GM12865 (cell line): ENCODE results near the gene MRPL16.
"Not testable (repeated sequence)": the region's sequence is repeated elsewhere in the genome, so short reads cannot be mapped to it uniquely, and the experiment has no call there.

ENCODE experiments used
- DNase-seq: peaks from one replicate; pipeline ENCODE4 v3.0.0; 2010; ENCODE audit warnings: low read depth
- H3K4me3 ChIP-seq: 2 replicates; pipeline ENCODE4 v1.5.1; 2011; ENCODE audit warnings: mild to moderate bottlenecking, low read depth, low read length, control low read depth
- TF ChIP-seq, protein P1 (sequence below): IDR thresholded peaks from 2 replicates; pipeline ENCODE4 v1.5.1; 2011; ENCODE audit warnings: low read length, control low read depth, low read depth, inconsistent platforms; ENCODE audit not compliant: insufficient read depth; ENCODE audit errors: missing control alignments

Gene MRPL16

DNA sequence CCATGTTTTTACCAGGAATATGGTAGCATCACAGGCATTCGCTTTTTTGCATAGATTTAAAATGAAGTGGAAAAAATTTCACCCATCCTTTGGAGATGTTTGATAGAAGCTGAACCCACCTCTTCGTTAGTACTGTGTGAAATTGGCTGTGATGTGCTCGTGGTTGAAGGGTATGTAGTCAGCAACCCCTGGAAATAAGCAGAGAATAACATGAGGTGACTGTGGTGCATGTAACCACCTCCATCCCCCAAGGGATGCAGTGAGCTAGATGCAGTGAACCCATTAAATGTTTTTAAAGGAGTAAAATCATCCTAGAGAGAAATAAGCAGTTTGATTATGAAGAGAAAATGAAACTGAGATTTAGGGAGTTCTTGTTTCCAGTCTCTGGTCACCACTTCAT is 18.8 kb upstream of the MRPL16 start:
- H3K4me3 ChIP-seq = no peak overlapping the region
- no peak for DNase-seq
- TF ChIP-seq, protein P1, sequence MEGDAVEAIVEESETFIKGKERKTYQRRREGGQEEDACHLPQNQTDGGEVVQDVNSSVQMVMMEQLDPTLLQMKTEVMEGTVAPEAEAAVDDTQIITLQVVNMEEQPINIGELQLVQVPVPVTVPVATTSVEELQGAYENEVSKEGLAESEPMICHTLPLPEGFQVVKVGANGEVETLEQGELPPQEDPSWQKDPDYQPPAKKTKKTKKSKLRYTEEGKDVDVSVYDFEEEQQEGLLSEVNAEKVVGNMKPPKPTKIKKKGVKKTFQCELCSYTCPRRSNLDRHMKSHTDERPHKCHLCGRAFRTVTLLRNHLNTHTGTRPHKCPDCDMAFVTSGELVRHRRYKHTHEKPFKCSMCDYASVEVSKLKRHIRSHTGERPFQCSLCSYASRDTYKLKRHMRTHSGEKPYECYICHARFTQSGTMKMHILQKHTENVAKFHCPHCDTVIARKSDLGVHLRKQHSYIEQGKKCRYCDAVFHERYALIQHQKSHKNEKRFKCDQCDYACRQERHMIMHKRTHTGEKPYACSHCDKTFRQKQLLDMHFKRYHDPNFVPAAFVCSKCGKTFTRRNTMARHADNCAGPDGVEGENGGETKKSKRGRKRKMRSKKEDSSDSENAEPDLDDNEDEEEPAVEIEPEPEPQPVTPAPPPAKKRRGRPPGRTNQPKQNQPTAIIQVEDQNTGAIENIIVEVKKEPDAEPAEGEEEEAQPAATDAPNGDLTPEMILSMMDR = no peak

- TF ChIP-seq, protein P1 = peak; percentile 51
- peak; percentile 70 for DNase-seq
- no peak overlapping the region for H3K4me3 ChIP-seq
Measured at GRCh38 chr11:59822989-59823566, 12.5 kb upstream of the MRPL16 start.

DNA sequence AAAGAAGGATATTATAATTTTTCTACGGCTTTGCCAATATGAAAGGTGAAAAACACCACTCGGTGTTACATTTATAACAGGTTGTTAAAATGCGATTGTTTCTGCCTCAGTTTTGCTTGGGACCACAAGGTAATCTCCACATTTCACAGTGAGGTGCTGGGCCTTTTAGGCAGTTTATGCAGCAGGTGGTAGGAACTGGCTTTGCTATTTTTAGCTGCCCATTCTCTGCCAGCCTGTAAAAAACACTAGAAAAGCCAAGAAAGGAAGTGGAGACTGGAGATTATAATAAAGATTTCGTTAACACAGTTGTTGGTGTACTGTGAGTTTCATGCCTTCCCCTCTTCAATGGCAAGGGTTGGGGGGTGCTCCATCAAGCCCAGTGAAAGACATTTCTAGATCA is 8.0 kb upstream of the MRPL16 start:
- TF ChIP-seq, protein P1 = no peak
- DNase-seq = peak; percentile 9
- no peak overlapping the region for H3K4me3 ChIP-seq

GRCh38 chr11:59816434-59816833 is 5.9 kb upstream of the MRPL16 start:
- DNase-seq, H3K4me3 ChIP-seq: not testable (repeated sequence)

- no peak for DNase-seq
- TF ChIP-seq, protein P1 = no peak
- no peak overlapping the region for H3K4me3 ChIP-seq
Measured at GRCh38 chr11:59815754-59816153, 5.2 kb upstream of the MRPL16 start.

- TF ChIP-seq, protein P1 = no peak
- H3K4me3 ChIP-seq = no peak overlapping the region
- no peak for DNase-seq
Measured at GRCh38 chr11:59814021-59814420, 3.4 kb upstream of the MRPL16 start.

- no peak for DNase-seq
- H3K4me3 ChIP-seq = no peak overlapping the region
- TF ChIP-seq, protein P1 = no peak
Measured at GRCh38 chr11:59813364-59813763, 2.8 kb upstream of the MRPL16 start.
